Endothelial cell (in vitro differentiated cells): ENCODE data around the gene CFAP251. TPM values are rescaled to one million over a fixed set of nuclear protein-coding genes. Genes with fewer than 3 reads are reported as not detected.

Source experiments
- DNase-seq: peaks from one replicate; pipeline ENCODE4 v3.0.0; 2021; ENCODE audit warnings: low spot score
- H3K27ac Mint-ChIP-seq: one replicate; pipeline ENCODE4 v1.8.0; 2021; ENCODE audit warnings: mixed read lengths, inconsistent platforms; ENCODE audit not compliant: unreplicated experiment
- H3K27me3 Mint-ChIP-seq: one replicate; pipeline ENCODE4 v1.8.0; 2021; ENCODE audit warnings: mild to moderate bottlenecking, moderate library complexity, mixed read lengths, inconsistent platforms; ENCODE audit not compliant: unreplicated experiment
- H3K36me3 Mint-ChIP-seq: one replicate; pipeline ENCODE4 v1.8.0; 2021; ENCODE audit warnings: mild to moderate bottlenecking, low read depth, mixed read lengths, inconsistent platforms; ENCODE audit not compliant: unreplicated experiment
- H3K4me1 Mint-ChIP-seq: one replicate; pipeline ENCODE4 v1.8.0; 2021; ENCODE audit warnings: mild to moderate bottlenecking, mixed read lengths, inconsistent platforms; ENCODE audit not compliant: unreplicated experiment
- H3K4me3 Mint-ChIP-seq: one replicate; pipeline ENCODE4 v1.8.0; 2021; ENCODE audit warnings: mild to moderate bottlenecking, mixed read lengths, inconsistent platforms; ENCODE audit not compliant: unreplicated experiment
- H3K9me3 Mint-ChIP-seq: one replicate; pipeline ENCODE4 v1.8.0; 2021; ENCODE audit warnings: mixed read lengths, inconsistent platforms; ENCODE audit not compliant: unreplicated experiment
- total RNA-seq: library from RNA; stranded (reverse); fragmentation: NEBNext Ultra II Directional; extraction: Animal tissue kit (Norgen Biotek cat#: 25700); gene quantifications from one replicate; pipeline ENCODE4 v1.2.1, GENCODE V29; 2021; ENCODE audit not compliant: unreplicated experiment
- TF ChIP-seq, protein P1 (sequence below): fragments of 200-600 bp; sonication (generic); IDR thresholded peaks from one replicate; pipeline ENCODE4 v1.5.0; 2021; ENCODE audit warnings: antibody characterized with exemption; ENCODE audit not compliant: unreplicated experiment

The CFAP251 gene
- total RNA-seq, 1 donor from 2014 or later, result 0.80 TPM

DNA sequence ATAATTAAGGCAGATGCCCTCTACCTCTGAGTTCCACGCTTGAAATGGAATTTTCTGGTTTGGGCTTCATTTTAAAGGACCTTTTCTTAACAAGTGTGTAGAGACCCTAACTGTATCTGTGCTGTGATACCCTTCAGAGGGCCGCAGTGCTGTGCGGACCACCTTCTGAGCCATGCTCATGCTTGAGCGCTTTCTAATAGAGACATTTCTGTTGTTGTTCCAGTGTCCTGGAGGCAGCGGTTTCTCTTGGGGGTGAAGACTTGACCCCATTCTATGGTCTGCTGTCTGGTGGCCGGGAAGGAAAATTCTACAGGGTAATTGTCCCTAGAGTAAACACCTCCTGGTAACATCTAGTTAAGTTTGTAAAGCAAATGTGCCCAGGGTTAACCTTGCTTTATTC, 56.6 kb downstream of the CFAP251 start:
- no peak overlapping the region for H3K27ac Mint-ChIP-seq
- H3K4me1 Mint-ChIP-seq, result no peaks in the 10 kb centered on the region
- no peak for DNase-seq
- H3K27me3 Mint-ChIP-seq, result peaks cover 4% of the 10 kb centered on the region
- H3K4me3 Mint-ChIP-seq, result no peak overlapping the region
- peaks cover 6% of the 10 kb centered on the region for H3K9me3 Mint-ChIP-seq
- peaks cover 4% of the 10 kb centered on the region for H3K36me3 Mint-ChIP-seq
- TF ChIP-seq, protein P1, sequence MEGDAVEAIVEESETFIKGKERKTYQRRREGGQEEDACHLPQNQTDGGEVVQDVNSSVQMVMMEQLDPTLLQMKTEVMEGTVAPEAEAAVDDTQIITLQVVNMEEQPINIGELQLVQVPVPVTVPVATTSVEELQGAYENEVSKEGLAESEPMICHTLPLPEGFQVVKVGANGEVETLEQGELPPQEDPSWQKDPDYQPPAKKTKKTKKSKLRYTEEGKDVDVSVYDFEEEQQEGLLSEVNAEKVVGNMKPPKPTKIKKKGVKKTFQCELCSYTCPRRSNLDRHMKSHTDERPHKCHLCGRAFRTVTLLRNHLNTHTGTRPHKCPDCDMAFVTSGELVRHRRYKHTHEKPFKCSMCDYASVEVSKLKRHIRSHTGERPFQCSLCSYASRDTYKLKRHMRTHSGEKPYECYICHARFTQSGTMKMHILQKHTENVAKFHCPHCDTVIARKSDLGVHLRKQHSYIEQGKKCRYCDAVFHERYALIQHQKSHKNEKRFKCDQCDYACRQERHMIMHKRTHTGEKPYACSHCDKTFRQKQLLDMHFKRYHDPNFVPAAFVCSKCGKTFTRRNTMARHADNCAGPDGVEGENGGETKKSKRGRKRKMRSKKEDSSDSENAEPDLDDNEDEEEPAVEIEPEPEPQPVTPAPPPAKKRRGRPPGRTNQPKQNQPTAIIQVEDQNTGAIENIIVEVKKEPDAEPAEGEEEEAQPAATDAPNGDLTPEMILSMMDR, result no peak

DNA sequence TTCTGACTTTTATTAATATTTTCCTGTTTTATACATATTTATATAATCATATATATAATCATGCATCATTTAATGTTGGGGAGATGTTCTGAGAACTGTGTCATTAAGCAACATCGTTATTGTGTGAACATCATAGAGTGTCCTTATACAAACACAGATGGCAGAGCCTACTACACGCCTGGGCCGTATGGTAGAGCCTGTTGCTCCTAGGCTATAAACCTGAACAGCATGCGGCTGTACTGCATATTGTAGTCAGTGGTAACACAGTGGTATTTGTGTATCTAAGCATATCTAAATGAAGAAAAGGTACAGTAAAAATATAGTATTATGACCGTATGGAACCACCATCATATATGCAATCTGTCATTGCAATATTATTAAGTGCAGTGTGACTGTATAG, 58.6 kb downstream of the CFAP251 start:
- TF ChIP-seq, protein P1, result no peak
- Mint-ChIP-seq H3K27me3 (peaks cover 6% of the 10 kb centered on the region), H3K27ac (no peak overlapping the region), H3K4me1 (no peaks in the 10 kb centered on the region), H3K36me3 (peaks cover 4% of the 10 kb centered on the region), H3K9me3 (peaks cover 4% of the 10 kb centered on the region), H3K4me3 (no peak overlapping the region)
- no peak for DNase-seq

DNA sequence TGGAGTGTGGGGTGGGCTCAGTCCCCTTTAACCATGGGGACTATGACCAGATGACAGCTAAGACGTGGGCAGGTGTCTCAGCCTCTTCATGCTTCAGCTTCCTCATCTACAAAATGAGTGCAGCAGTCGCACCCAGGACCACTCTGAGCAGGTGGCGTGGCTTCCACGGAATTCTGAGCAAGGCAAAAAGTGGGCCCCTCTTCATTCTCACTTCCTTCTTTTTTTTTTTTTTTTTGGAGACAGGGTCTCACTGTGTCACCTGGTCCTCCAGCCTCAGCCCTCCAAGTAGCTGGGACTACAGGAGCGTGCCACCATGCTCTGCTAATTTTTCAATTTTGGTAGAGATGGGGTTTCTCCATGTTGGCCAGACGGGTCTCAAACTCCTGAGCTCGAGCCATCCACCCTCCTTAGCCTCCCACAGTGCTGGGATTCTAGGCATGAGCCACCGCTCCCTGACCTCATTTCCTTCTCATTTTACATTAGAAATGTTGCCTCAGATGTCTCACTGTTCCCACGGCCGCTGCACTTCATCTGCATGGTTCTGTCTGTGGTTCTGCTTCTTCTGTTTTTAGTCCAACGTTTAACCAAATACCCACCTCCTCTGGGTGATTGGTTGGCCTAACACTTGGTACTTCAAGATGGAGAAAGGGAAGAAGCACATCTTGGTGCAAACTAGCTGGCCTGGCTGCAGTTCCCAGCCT, 61.9 kb downstream of the CFAP251 start:
- Mint-ChIP-seq H3K4me1 (no peaks in the 10 kb centered on the region), H3K9me3 (no peaks in the 10 kb centered on the region), H3K27ac (no peak overlapping the region), H3K36me3 (no peaks in the 10 kb centered on the region), H3K27me3 (peaks cover 2% of the 10 kb centered on the region), H3K4me3 (no peak overlapping the region)
- TF ChIP-seq, protein P1, result no peak
- no peak for DNase-seq

DNA sequence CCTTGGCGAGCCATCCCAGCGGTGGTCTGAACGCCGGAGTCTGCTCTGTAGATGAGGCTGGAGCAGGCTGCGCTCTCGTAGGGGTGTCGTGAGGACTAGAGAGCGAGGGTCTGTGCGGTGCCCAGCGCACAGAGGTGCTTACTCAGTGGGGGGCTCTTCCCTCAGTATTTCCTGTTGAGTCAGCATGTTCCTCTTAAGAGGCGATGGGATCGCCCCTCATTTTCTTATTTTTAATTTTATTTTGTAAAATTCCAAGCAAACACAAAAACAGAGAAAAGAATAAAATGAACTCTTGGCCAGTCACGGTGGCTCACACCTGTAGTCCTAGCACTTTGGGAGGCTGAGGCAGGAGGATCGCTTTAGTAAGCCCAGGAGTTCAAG, 62.5 kb downstream of the CFAP251 start:
- H3K27me3 Mint-ChIP-seq, result peaks cover 2% of the 10 kb centered on the region
- H3K36me3 Mint-ChIP-seq, result no peaks in the 10 kb centered on the region
- H3K4me1 Mint-ChIP-seq, result no peaks in the 10 kb centered on the region
- no peak for DNase-seq
- TF ChIP-seq, protein P1, result no peak
- H3K4me3 Mint-ChIP-seq, result no peak overlapping the region
- no peaks in the 10 kb centered on the region for H3K9me3 Mint-ChIP-seq
- no peak overlapping the region for H3K27ac Mint-ChIP-seq

DNA sequence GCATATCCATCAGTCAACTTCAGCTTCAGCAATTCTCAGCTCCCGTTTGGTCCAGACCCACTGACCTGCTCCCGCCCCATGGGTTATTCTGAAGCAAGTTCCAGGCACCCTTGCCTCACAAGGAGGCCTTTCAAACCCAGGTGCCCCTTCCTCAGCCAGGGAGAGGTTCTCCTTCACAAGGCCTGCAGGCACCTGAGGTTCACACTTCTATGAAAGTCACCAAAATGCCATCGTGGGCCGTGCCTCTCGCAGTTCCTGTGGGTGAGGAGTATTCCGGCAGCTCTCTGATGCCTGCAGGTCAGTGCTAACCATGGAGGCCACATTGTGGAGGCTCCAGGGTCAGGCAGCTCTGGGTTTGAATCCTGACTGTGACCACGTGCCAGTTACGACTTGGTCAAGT, 63.1 kb downstream of the CFAP251 start:
- Mint-ChIP-seq H3K4me1 (no peaks in the 10 kb centered on the region), H3K9me3 (no peaks in the 10 kb centered on the region), H3K27me3 (peaks cover 2% of the 10 kb centered on the region), H3K4me3 (no peak overlapping the region), H3K36me3 (no peaks in the 10 kb centered on the region), H3K27ac (no peak overlapping the region)
- TF ChIP-seq, protein P1, result no peak
- no peak for DNase-seq
